Stomach (tissue), 9 donors: Measurements from ENCODE around the gene TUBB2B. TPM values are rescaled to one million over a fixed set of nuclear protein-coding genes. Genes with fewer than 3 reads are reported as not detected.

Experiments used
- DNase-seq, 2 donors: peaks; one replicate each; pipeline versions ENCODE4 v3.0.0 to v3.0.0-alpha.2; 2013 to 2019
- H3K27ac ChIP-seq, 5 donors: fragments of 200-600 bp in 4 of 5; sonication (generic) in 4 of 5; one replicate each; pipeline ENCODE4 v1.5.1; 2013 to 2019; ENCODE audit warnings: mild to moderate bottlenecking in 1 of 5, moderate library complexity in 1 of 5
- H3K27me3 ChIP-seq, 3 donors: fragments of 200-600 bp; sonication (generic); one replicate each; pipeline ENCODE4 v1.5.1; 2017 to 2019; ENCODE audit warnings: mixed run types in 1 of 3
- H3K36me3 ChIP-seq, 4 donors: fragments of 200-600 bp; sonication (generic); 1 replicate in 3 of 4; 2 replicates in 1 of 4; pipeline ENCODE4 v1.5.1; 2016 to 2019
- H3K4me1 ChIP-seq, 4 donors: fragments of 200-600 bp; sonication (generic); one replicate each; pipeline ENCODE4 v1.5.1; 2016 to 2019
- H3K4me3 ChIP-seq, 4 donors: fragments of 200-600 bp; sonication (generic) in 3 of 4; one replicate each; pipeline ENCODE4 v1.5.1; 2016 to 2019; ENCODE audit warnings: mild to moderate bottlenecking in 1 of 4
- H3K9me3 ChIP-seq, 4 donors: fragments of 200-600 bp; sonication (generic); one replicate each; pipeline ENCODE4 v1.5.1; 2016 to 2019
- CTCF ChIP-seq, 7 experiments: fragments of 450-650 bp in 4 of 7; fragments of 200-600 bp in 3 of 7; sonication (generic) in 3 of 7; IDR thresholded peaks; one replicate each; pipeline ENCODE4 v1.5.1; 2016 to 2019; ENCODE audit warnings: antibody characterized with exemption in 7 of 7, control low read depth in 2 of 7, mild to moderate bottlenecking in 1 of 7
- EP300 ChIP-seq: sonication (generic); formaldehyde crosslinking; IDR thresholded peaks from one replicate; pipeline ENCODE4 v1.6.1; 2017; ENCODE audit warnings: antibody characterized with exemption
- POLR2A ChIP-seq, 4 donors: fragments of 450-650 bp; IDR thresholded peaks; one replicate each; pipeline ENCODE4 v1.6.1; 2016; ENCODE audit warnings: antibody characterized with exemption in 4 of 4, control low read depth in 2 of 4, mild to moderate bottlenecking in 1 of 4, moderate library complexity in 1 of 4
- POLR2AphosphoS5 ChIP-seq, 3 donors: sonication (generic); formaldehyde crosslinking; IDR thresholded peaks; one replicate each; pipeline ENCODE4 v1.6.1; 2016; ENCODE audit warnings: antibody characterized with exemption in 3 of 3
- WGBS, 5 donors: extraction: QIAGEN DNeasy Blood & Tissue Kit in 3 of 5; methylation state at CpG; one replicate each; pipeline versions ENCODE4 v1.1.5 to v1.1.7; 2013 to 2018; 5-methylcytosine and 5-hydroxymethylcytosine counted together
- intact Hi-C: fragments of 100-400 bp; cut with DNase I; formaldehyde crosslinking; loops from one replicate; pipeline ENCODE4 v1.15.1; 2023; ENCODE audit warnings: low total_unique reads
- polyA plus RNA-seq, 3 donors: library from polyadenylated mRNA; stranded (reverse); fragments of 200-250 nt; gene quantifications; one replicate each; pipeline ENCODE4 v1.2.3, GENCODE V29; 2013
- total RNA-seq, 5 donors: library from RNA; depleted of rRNA; stranded (reverse); fragments of >200 nt; gene quantifications; one replicate each; pipeline versions ENCODE4 v1.1.0 to v1.2.3, GENCODE V29; 2014 to 2016
- donor health status: healthy with polysubstance abuse.
- donor health status: Bipolar disorder and iron deficiency.
- donor health status: healthy.

TUBB2B gene
- total and polyA plus RNA-seq, 8 donors: 1.4 to 31.4 (median 4.4) TPM; not detected in 2

DNA sequence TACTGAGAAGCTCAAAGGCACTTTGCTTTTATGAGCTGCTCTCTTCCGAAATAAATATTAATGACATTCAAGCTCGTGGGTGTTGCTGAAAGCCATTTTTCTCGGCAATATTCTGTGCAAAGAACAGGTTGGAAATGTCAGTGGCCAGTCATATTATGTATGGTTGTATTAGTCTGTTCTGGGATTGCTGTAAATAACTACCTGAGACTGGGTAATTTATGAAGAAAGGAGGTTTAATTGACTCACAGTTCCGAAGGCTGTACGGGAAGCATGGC, 32.1 kb downstream of the TUBB2B start:
- Histone ChIP-seq H3K36me3 (no peaks in the 10 kb centered on the region), H3K27me3 (no peaks in the 10 kb centered on the region), H3K27ac (no peak overlapping the region), H3K4me3 (no peak overlapping the region), H3K4me1 (peaks cover 0 to 6% (median 0%) of the 10 kb centered on the region in 4 donors), H3K9me3 (no peaks in the 10 kb centered on the region)
- TF ChIP-seq POLR2AphosphoS5 (IDR thresholded peaks at IDR 0.05): no peak
- TF ChIP-seq POLR2A (IDR thresholded peaks at IDR 0.05): no peak
- TF ChIP-seq CTCF (IDR thresholded peaks at IDR 0.05): no peak
- TF ChIP-seq EP300: no peak
- no peak for DNase-seq
- WGBS, 5 donors: 79 to 86% (median 86%) methylated on average over 5 of the region's 5 CpGs
- intact Hi-C loops: no loop called here

DNA sequence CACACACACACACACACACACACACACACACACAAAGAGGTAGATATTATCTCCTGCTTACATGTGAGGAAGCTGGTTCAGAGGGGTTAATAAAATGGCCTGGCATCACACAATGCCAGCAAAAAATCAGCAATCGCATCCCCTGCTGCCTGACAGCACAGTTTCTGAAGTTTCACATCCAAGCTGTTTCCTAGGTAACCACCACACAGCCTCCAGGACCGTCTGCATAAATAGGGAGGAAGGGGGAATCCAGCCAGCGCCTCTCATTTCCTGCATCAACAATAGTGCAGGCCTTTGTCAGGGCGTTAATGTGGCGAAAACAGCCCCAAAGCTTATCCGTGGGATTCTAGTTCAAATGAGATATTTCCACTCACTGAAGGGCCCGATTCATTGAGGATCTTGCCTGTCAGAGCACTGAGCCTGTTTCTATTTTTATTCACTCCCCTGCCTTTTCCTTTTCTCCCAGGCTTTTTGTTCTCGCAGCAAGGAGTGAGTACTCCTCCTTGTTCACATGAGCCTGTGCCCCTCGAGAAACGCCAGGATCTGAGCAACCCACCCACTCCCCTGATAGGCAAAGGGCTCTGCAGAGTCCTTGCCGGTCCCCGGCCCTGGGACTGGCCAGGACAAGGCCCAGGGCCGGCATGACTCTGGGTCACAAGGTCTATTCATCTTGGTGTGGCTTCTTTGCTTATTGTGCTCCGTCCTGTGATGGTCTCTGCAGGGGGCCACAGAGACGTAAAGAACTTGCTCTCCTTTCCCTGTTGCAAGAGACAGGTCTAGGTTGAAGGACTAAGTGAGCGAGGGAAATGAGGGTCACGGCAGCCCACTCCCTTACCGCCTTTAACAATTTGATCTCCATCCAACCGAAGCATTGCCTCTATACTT, 32.7 kb downstream of the TUBB2B start:
- peak in 1 of 2 donors; percentile 80 for DNase-seq
- intact Hi-C loops: no loop called here
- H3K27me3 ChIP-seq: no peaks in the 10 kb centered on the region
- H3K4me1 ChIP-seq: peaks cover 0 to 6% (median 0%) of the 10 kb centered on the region in 4 donors
- no peak overlapping the region for H3K27ac ChIP-seq
- no peak overlapping the region for H3K4me3 ChIP-seq
- TF ChIP-seq CTCF (IDR thresholded peaks at IDR 0.05) (no peak), POLR2A (IDR thresholded peaks at IDR 0.05) (no peak), POLR2AphosphoS5 (IDR thresholded peaks at IDR 0.05) (no peak), EP300 (no peak)
- no peaks in the 10 kb centered on the region for H3K9me3 ChIP-seq
- 66 to 73% (median 72%) methylated on average over 19 of the region's 19 CpGs for WGBS, 5 donors
- H3K36me3 ChIP-seq: no peaks in the 10 kb centered on the region

DNA sequence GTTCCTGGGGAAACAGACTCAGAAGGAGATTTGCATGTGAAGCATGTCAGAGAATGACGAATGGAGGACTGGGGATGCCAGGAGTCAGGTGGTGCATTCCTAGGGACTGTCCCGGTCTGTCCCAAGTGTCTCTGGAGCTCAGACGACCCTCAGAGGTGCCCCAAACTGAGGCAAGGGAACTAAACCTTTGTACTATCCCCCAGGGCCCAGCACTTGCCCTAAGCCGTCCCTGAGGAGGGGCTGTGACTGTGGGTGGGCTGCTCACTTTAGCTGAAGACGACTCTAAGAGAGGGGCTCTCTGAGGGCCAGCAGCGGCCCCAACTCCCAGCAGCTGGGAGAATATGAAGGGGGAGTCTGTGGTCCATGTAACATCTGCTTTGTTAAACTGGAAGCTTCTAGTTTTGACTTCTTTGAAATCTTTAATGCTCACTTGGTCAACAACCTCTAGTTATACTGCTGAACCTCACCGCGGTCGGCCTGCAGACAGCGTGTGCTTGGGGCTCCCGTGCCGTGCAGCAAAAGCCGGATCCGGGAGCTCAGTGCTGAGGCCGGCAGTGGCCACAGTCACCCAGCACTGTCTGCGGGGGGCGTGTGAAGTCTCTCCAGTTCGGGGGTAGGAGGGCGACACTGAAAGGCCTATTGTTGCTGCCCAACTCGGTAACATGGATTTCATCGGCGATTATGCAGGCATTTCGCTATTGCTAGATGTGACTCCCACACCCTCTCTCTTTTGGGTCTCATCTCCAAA, 34.2 kb downstream of the TUBB2B start:
- Histone ChIP-seq H3K9me3 (no peaks in the 10 kb centered on the region), H3K4me1 (peaks cover 0 to 6% (median 0%) of the 10 kb centered on the region in 4 donors), H3K27me3 (no peaks in the 10 kb centered on the region), H3K36me3 (no peaks in the 10 kb centered on the region), H3K27ac (no peak overlapping the region), H3K4me3 (no peak overlapping the region)
- WGBS, 5 donors: 81 to 85% (median 83%) methylated on average over 20 to 23 of the region's 23 CpGs
- no peak for DNase-seq
- TF ChIP-seq POLR2AphosphoS5 (IDR thresholded peaks at IDR 0.05) (no peak), EP300 (no peak), POLR2A (IDR thresholded peaks at IDR 0.05) (no peak), CTCF (IDR thresholded peaks at IDR 0.05) (no peak)
- intact Hi-C loops: no loop called here

- Histone ChIP-seq H3K27me3 (no peaks in the 10 kb centered on the region), H3K4me1 (peaks cover 0 to 6% (median 0%) of the 10 kb centered on the region in 4 donors), H3K36me3 (no peaks in the 10 kb centered on the region), H3K9me3 (no peaks in the 10 kb centered on the region), H3K4me3 (no peak overlapping the region), H3K27ac (no peak overlapping the region)
- no peak for TF ChIP-seq CTCF (IDR thresholded peaks at IDR 0.05)
- no peak for DNase-seq
- 84 to 94% (median 86%) methylated on average over 5 of the region's 5 CpGs for WGBS, 5 donors
- intact Hi-C loops: no loop called here
Observed at GRCh38 chr6:3190779-3191178, 36.7 kb downstream of the TUBB2B start.
